Head of caudate nucleus (tissue), 42 donors: Measurements from ENCODE around the gene POLDIP3.
"Not testable (repeated sequence)": the region's sequence is repeated elsewhere in the genome, so short reads cannot be mapped to it uniquely, and the experiment has no call there.

Experiments used
- DNase-seq, 42 donors: peaks; one replicate each; pipeline versions ENCODE4 v3.0.0 to v3.0.0-alpha.2; 2020 to 2021; ENCODE audit warnings: mixed read lengths in 7 of 42
- intact Hi-C: fragments of 100-400 bp; cut with DNase I; formaldehyde crosslinking; loops from one replicate; pipeline ENCODE4 v1.15.0; 2022

The POLDIP3 gene

GRCh38 chr22:42623301-42623751 is 8.6 kb upstream of the POLDIP3 start:
- intact Hi-C loops: no loop called here
- DNase-seq: peak in 1 of 42 donors; percentile 24

GRCh38 chr22:42622061-42622710 is 7.5 kb upstream of the POLDIP3 start:
- intact Hi-C loops: no loop called here
- DNase-seq: no peak

DNA sequence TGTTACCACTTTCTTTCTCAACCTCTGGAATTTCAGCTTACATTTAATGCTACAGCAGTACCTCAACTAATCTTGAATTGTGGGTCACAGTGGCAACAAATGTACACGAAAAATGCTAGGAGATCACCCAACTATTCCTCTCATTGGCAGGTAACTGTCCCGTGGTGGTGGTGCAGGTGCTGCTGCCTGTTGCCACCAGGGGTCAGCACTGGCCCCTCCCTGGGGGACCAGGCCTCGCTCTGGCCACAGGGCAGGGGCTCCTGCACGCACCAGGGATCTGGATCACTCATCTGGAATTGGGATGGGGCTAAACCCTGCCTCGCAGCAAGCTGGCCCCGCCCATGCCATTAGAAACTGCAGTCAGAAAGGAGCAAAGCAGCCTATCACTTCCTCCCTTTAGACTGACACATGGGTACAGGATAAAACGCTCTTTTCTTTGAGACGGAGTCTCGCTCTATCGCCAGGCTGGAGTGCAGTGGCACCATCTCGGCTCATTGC is 6.9 kb upstream of the POLDIP3 start:
- intact Hi-C loops: no loop called here

DNA sequence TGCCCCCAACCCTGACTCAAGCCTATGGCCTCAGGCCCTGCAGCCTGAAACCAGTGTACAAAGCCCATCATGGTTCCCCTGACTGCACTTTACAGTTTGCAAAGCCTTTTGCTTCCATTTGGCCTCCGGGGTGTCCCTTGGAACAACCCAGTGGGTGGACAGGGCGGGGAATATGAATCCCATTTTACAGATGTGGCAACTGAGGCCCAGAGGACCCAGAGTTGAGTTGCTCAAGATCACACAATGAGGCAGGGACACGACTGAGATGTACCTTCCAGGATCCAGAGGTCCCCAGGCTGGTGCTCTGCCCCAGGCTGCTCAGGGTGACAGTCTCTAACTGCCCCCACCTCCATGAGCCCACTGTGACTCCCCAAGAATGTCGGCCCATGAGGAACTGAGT is 5.4 kb upstream of the POLDIP3 start:
- intact Hi-C loops: no loop called here
- no peak for DNase-seq

More for the DNA sequence above, 6.9 kb upstream of the POLDIP3 start:
- peak in 34 of 42 donors; percentile 20 to 81 (median 52) for DNase-seq

DNA sequence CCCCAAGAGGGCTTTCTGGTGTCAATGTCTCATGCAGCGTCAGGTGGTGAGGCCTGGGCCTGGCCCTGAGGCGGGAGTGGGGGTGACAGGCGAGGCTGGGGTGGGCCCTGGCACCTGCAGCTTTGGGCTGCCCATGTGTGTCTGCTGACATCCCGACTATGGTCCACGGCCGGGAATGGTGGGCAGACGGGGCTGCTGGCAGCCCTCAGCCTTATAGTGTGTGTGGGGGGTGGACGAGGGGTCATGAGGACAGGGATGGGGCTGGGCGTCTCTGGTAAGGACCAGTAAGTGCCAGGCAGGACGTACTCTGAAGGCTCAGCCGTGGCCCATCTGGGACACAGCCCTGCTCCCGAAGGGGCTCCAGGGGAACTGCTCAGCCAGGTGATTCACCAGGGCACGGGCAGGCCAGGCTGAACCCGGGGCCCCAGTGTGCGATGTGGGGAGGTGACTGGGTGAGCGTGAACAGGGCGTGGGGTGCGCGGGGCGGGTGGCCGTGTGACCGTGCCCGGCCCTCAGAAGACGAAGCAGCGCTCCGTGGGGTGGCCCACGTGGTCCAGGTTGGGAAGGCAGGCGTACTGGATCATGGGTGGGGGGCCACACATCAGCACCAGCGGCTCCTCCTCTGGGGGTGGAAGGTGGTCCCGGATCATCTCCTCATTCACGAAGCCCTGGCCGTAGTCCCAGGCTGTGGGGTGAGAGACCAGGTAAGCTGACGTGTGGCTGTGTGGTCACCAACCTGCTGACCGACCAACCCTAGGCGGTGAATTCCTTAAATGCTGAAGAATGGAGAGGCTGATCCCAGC is 4.8 kb upstream of the POLDIP3 start:
- DNase-seq: no peak
- intact Hi-C loops: no loop called here

DNA sequence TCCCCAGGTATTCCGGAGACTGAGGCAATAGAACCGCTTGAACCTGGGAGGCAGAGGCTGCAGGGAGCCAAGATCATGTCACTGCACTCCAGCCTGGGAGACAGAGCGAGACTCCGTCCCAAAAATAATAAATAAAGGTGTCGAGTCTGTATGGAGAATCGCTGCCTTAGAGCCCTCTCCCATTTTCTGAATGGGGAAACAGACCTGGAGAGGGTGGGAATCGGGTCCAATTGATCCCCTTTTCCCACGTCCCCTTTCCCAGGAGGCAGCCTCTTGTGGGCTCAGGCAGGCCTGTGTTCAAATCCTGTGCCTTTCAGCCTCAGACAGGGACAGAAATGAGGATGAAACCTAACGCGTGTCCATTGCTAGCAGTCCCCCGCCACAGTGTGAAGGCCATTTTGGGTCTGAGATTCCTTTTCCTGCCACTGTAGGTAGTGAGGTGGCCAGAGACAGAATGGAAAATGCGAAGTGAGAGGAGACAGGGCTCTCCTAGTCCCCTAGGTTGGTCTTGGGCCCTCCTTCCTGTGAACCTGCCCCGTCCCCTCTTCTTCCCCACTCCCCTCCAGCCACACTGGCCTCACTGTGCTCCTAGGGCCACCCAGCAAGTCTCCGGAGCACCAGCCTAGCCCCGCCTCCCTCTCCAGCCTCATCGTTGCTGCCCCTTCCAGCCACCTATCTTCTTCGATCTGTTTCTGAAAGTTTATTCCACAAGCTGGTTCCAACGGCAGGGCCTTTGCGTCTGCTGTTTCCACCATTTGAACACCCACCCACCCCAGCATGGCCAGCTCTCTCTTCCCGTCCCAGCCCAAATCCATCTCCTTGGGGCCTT is 2.7 kb upstream of the POLDIP3 start:
- intact Hi-C loops: no loop called here
- DNase-seq: no peak

- intact Hi-C loops, DNase-seq: not testable (repeated sequence)
These were observed 1.1 kb upstream of the POLDIP3 start for GRCh38 chr22:42615860-42616175.

DNA sequence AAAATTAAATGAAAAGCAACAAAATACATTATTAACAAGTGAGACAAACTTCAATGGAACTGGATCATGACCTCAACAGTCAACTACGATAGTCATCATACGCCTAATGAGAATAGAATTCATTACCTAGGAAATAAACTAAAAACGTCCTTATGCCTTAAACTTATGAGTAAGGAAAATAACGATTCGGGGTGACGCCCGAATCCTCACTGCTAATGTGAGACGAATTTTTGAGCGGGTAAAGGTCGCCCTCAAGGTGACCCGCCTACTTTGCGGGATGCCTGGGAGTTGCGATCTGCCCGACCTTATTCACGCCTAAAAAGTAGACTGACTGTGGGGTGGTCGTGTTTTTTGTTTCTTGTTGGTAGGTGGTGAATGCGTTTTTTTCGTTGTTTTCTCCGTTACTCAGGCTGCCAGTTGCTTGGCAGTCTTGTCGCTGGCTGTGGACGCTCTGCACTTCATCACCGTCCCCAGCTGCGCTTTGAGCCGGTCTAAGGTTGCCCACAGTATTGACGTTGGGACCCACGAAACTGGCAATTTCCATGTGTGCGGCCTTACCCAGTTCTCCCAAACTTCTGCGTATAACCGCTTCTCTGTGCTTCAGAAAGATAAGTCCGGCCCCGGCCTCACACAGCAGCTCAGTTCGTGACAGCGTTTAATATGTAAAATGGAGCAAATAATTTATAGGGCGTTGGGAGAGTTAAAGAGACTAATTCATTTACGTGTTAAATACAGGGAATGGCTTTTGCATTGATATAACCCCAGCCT is 593 bp upstream of the POLDIP3 start:
- intact Hi-C loops: no loop called here
- DNase-seq: peak; percentile 49 to 95 (median 79)

DNA sequence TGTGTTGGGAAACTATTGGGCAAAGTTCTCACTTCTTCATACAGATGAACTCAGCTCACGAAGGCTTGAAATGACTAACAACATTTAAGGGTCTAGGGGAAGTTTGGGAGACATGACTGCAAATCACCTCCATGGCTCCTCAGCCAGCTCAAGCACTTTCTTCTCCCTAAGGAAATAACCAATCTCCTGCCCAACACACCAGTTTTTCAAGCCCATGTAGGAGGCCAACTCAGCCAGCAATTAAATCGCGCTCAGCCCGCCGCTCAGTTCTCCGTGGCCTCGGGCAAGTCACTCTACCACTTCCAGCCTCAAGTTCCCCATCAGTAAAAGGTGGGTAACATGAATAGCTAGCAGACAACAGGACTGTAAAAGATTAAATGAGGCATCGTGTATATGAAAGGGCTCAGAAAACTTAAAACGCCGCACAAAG is 796 bp downstream of the POLDIP3 start:
- intact Hi-C loops: no loop called here
- no peak for DNase-seq

GRCh38 chr22:42612336-42612735 is 2.3 kb downstream of the POLDIP3 start:
- DNase-seq: no peak
- intact Hi-C loops: no loop called here

DNA sequence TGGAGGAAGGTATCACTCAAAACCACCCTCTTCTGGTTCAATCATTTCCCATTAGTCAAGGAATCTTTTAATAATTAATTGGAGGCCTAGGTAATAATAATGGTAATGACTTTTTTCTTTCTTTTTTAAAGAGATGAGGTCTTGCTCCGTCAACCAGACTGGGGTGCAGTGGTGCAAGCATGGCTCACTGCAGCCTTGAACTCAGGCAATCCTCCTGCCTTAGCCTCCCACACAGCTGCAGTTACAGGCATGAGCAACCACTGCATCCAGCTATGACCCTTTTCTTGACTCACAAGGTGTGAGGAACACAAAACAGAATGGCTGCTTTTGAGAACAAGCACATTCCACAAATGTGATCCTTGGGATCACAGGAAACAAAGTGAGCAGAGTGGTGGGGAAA is 3.6 kb downstream of the POLDIP3 start:
- DNase-seq: no peak
- intact Hi-C loops: no loop called here

- no peak for DNase-seq
- intact Hi-C loops: no loop called here
These were observed 4.5 kb downstream of the POLDIP3 start for GRCh38 chr22:42610186-42610585.

DNA sequence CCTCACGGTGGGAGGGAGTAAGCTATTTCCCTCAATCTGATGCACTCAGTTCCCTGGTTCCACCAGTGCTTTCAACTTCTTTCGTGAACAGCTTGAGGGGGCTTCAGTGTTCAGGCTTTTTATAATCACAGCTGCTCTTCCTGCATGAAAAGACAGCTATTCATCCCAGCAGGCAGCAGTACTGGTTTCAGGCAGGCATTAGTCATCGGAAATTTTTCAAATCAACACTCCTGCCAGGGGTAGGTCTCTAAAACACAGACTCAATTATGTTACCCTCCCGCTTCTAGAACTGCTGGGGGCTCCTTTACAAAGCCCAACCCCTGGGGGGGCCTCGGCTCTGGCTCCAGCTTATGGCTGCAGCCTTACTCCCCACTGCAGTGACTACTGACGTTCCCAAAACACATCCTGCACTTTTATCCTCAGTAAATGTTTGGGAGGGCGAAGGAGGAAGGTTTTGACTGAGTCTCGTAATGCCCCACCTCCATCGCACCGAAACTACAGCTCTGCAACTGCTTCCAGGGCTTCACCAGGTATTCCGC is 5.8 kb downstream of the POLDIP3 start:
- peak in 41 of 42 donors; percentile 32 to 90 (median 62) for DNase-seq
- intact Hi-C loops: no loop called here

- intact Hi-C loops: no loop called here
- peak in 37 of 42 donors; percentile 27 to 78 (median 50) for DNase-seq
These were observed 6.4 kb downstream of the POLDIP3 start for GRCh38 chr22:42608136-42608822.

- DNase-seq, intact Hi-C loops: not testable (repeated sequence)
These were observed 7.0 kb downstream of the POLDIP3 start for GRCh38 chr22:42607641-42608040.

DNA sequence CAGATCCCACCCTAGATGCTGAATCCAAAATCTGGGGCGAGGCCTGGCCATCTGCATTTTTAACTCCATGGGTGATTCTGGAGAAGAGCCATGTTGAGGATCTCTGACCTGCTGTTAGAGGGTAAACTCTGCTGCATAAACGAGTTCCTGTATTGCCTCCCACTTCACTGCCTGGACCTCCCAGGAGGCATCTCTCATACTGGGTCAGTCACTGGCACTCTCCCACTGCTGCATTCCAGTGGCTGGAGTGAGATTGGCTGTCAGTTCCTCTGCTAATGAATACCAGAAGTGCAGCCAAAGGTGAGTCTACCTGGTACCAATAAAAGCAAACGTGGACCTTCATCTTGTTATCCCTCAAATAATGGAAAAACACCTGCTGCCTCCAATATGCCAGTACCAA is 10.3 kb downstream of the POLDIP3 start:
- DNase-seq: no peak
- intact Hi-C loops: no loop called here

- intact Hi-C loops: no loop called here
- DNase-seq: no peak
These were observed 11.3 kb downstream of the POLDIP3 start for GRCh38 chr22:42603427-42603826.

- DNase-seq: no peak
- intact Hi-C loops: no loop called here
These were observed 12.2 kb downstream of the POLDIP3 start for GRCh38 chr22:42602470-42602869.
